Neural progenitor cell (in vitro differentiated cells): ENCODE results near the gene CLEC3B. TPM values are rescaled to one million over a fixed set of nuclear protein-coding genes. Genes with fewer than 3 reads are reported as not detected.

ENCODE experiments used
- DNase-seq: peaks from one replicate; pipeline ENCODE4 v3.0.0-alpha.2; 2016; ENCODE audit warnings: low spot score
- H2AFZ ChIP-seq: fragments of 200-600 bp; sonication (generic); replicated peaks from 2 replicates; pipeline ENCODE4 v1.6.1; 2016; ENCODE audit warnings: antibody characterized with exemption
- H3F3A ChIP-seq: fragments of 200-600 bp; sonication (generic); 2 replicates; pipeline ENCODE4 v1.6.1; 2016; ENCODE audit warnings: antibody characterized with exemption, low read depth
- H3K27ac ChIP-seq: fragments of 200-600 bp; sonication (generic); 2 replicates; pipeline ENCODE4 v1.5.1; 2016; ENCODE audit warnings: mild to moderate bottlenecking
- H3K27me3 ChIP-seq: fragments of 200-600 bp; sonication (generic); 2 replicates; pipeline ENCODE4 v1.6.1; 2016; ENCODE audit warnings: mild to moderate bottlenecking, moderate library complexity
- H3K36me3 ChIP-seq: fragments of 200-600 bp; sonication (generic); 2 replicates; pipeline ENCODE4 v1.5.1; 2016
- H3K4me1 ChIP-seq: fragments of 200-600 bp; sonication (generic); 2 replicates; pipeline ENCODE4 v1.6.1; 2016; ENCODE audit warnings: mixed run types
- H3K4me2 ChIP-seq: fragments of 200-600 bp; sonication (generic); 2 replicates; pipeline ENCODE4 v1.6.1; 2016
- H3K4me3 ChIP-seq: fragments of 200-600 bp; sonication (generic); 2 replicates; pipeline ENCODE4 v1.5.1; 2016
- H3K79me2 ChIP-seq: fragments of 200-600 bp; sonication (generic); 2 replicates; pipeline ENCODE4 v1.6.1; 2016; ENCODE audit warnings: low read depth
- H3K9ac ChIP-seq: fragments of 200-600 bp; sonication (generic); 2 replicates; pipeline ENCODE4 v1.6.1; 2016
- H3K9me3 ChIP-seq: fragments of 200-600 bp; sonication (generic); 2 replicates; pipeline ENCODE4 v1.5.1; 2016; ENCODE audit warnings: low read depth
- H4K20me1 ChIP-seq: fragments of 200-600 bp; sonication (generic); 2 replicates; pipeline ENCODE4 v1.6.1; 2016; ENCODE audit warnings: low read depth
- H3K27ac Mint-ChIP-seq: 3 replicates; pipeline ENCODE4 v1.8.0; 2021; ENCODE audit warnings: mixed read lengths
- H3K27me3 Mint-ChIP-seq: 2 replicates; pipeline ENCODE4 v1.8.0; 2022; ENCODE audit warnings: low read depth, mild to moderate bottlenecking, inconsistent platforms, moderate library complexity, mixed read lengths; ENCODE audit not compliant: insufficient read depth
- H3K36me3 Mint-ChIP-seq: 3 replicates; pipeline ENCODE4 v1.8.0; 2021; ENCODE audit warnings: mixed read lengths
- H3K4me1 Mint-ChIP-seq: 3 replicates; pipeline ENCODE4 v1.8.0; 2021; ENCODE audit warnings: mixed read lengths
- H3K4me3 Mint-ChIP-seq: 3 replicates; pipeline ENCODE4 v1.8.0; 2021; ENCODE audit warnings: mild to moderate bottlenecking, moderate library complexity, mixed read lengths
- H3K9me3 Mint-ChIP-seq: 3 replicates; pipeline ENCODE4 v1.8.0; 2020; ENCODE audit warnings: mixed read lengths
- EZH2 ChIP-seq: fragments of 200-600 bp; sonication (generic); IDR thresholded peaks from 2 replicates; pipeline ENCODE4 v1.6.1; 2017; ENCODE audit warnings: antibody characterized with exemption, mild to moderate bottlenecking, moderate library complexity
- EZH2phosphoT487 ChIP-seq: fragments of 200-600 bp; sonication (generic); IDR thresholded peaks from 2 replicates; pipeline ENCODE4 v1.6.1; 2017; ENCODE audit warnings: antibody characterized with exemption
- total RNA-seq: library from RNA; depleted of rRNA; stranded (reverse); fragments of >200 nt; gene quantifications from 2 replicates; pipeline ENCODE4 v1.2.3, GENCODE V29; 2015; ENCODE audit warnings: low replicate concordance
- TF ChIP-seq, protein P1 (sequence below): fragments of 200-600 bp; sonication (generic); IDR thresholded peaks from 2 replicates; pipeline ENCODE4 v1.5.1; 2017; ENCODE audit warnings: antibody characterized with exemption, mild to moderate bottlenecking

Gene CLEC3B
- total RNA-seq, 1 donor from 2014 or later, result not detected

DNA sequence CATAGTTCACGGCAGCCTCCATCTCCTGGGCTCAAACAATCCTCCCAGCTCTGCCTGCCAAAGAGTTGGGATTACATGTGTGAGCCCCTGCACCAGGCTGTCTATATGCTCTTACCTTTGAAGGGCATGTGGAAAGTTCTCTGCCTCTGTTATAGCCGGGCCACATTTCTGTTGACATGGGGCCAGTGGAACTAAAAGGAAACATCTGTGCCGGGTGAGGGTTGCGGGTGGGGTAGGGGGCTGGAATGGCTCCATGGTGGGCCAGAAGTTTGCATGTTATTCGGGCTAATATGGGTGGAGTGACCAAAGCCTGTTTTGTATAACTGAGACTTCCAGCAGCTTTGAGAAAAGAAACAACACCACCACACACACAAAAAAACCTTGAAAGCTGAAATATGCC, 8.3 kb upstream of the CLEC3B start:
- no peak overlapping the region for H3K27ac ChIP-seq
- H4K20me1 ChIP-seq, result no peaks in the 10 kb centered on the region

DNA sequence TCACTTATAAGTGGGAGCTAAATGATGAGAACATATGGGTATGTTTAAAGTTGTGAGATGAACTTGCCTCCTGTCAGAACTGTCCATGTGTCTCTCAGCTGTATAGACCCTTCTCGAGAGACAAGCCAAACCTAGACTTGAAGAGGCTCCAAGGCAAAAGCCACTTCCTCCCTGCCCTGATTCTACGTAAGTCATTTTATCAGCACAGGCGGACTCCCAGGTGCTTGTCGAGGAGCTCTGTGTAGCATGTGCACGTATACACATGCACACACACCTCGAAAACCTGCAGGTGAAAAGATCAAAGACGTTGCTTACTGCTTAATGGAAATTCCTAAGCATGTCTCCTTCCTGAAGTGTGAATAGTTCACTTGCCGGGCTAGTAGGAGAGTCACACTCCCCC, 5.6 kb upstream of the CLEC3B start:
- Mint-ChIP-seq H3K9me3 (no peaks in the 10 kb centered on the region), H3K27ac (no peak overlapping the region), H3K36me3 (no peaks in the 10 kb centered on the region), H3K27me3 (no peaks in the 10 kb centered on the region), H3K4me1 (no peaks in the 10 kb centered on the region), H3K4me3 (no peak overlapping the region)
- H3K79me2 ChIP-seq, result no peaks in the 10 kb centered on the region
- H3K4me3 ChIP-seq, result no peak overlapping the region
- H3K9me3 ChIP-seq, result no peaks in the 10 kb centered on the region
- no peaks in the 10 kb centered on the region for H4K20me1 ChIP-seq
- no peaks in the 10 kb centered on the region for H3K36me3 ChIP-seq
- TF ChIP-seq EZH2phosphoT487 (no peak), EZH2 (no peak)
- no peak overlapping the region for H2AFZ ChIP-seq
- no peak for DNase-seq
- H3F3A ChIP-seq, result no peaks in the 10 kb centered on the region
- no peak overlapping the region for H3K4me2 ChIP-seq
- no peak overlapping the region for H3K27ac ChIP-seq
- H3K27me3 ChIP-seq, result no peaks in the 10 kb centered on the region
- no peak overlapping the region for H3K9ac ChIP-seq
- H3K4me1 ChIP-seq, result peaks cover 5% of the 10 kb centered on the region

More for the DNA sequence above, 8.3 kb upstream of the CLEC3B start:
- H3K36me3 Mint-ChIP-seq, result peaks cover 7% of the 10 kb centered on the region
- Histone ChIP-seq H3K4me3 (no peak overlapping the region), H3K27me3 (no peaks in the 10 kb centered on the region), H3K4me2 (no peak overlapping the region), H3K9me3 (no peaks in the 10 kb centered on the region), H3K36me3 (no peaks in the 10 kb centered on the region), H3K4me1 (peaks cover 5% of the 10 kb centered on the region), H2AFZ (no peak overlapping the region), H3K79me2 (no peaks in the 10 kb centered on the region), H3K9ac (no peak overlapping the region), H3F3A (no peaks in the 10 kb centered on the region)
- TF ChIP-seq, protein P1, sequence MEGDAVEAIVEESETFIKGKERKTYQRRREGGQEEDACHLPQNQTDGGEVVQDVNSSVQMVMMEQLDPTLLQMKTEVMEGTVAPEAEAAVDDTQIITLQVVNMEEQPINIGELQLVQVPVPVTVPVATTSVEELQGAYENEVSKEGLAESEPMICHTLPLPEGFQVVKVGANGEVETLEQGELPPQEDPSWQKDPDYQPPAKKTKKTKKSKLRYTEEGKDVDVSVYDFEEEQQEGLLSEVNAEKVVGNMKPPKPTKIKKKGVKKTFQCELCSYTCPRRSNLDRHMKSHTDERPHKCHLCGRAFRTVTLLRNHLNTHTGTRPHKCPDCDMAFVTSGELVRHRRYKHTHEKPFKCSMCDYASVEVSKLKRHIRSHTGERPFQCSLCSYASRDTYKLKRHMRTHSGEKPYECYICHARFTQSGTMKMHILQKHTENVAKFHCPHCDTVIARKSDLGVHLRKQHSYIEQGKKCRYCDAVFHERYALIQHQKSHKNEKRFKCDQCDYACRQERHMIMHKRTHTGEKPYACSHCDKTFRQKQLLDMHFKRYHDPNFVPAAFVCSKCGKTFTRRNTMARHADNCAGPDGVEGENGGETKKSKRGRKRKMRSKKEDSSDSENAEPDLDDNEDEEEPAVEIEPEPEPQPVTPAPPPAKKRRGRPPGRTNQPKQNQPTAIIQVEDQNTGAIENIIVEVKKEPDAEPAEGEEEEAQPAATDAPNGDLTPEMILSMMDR, result no peak
- TF ChIP-seq EZH2phosphoT487 (no peak), EZH2 (no peak)
- H3K4me1 Mint-ChIP-seq, result no peaks in the 10 kb centered on the region
- no peaks in the 10 kb centered on the region for H3K9me3 Mint-ChIP-seq
- no peaks in the 10 kb centered on the region for H3K27me3 Mint-ChIP-seq
- DNase-seq, result no peak
- H3K4me3 Mint-ChIP-seq, result no peak overlapping the region
- no peak overlapping the region for H3K27ac Mint-ChIP-seq

DNA sequence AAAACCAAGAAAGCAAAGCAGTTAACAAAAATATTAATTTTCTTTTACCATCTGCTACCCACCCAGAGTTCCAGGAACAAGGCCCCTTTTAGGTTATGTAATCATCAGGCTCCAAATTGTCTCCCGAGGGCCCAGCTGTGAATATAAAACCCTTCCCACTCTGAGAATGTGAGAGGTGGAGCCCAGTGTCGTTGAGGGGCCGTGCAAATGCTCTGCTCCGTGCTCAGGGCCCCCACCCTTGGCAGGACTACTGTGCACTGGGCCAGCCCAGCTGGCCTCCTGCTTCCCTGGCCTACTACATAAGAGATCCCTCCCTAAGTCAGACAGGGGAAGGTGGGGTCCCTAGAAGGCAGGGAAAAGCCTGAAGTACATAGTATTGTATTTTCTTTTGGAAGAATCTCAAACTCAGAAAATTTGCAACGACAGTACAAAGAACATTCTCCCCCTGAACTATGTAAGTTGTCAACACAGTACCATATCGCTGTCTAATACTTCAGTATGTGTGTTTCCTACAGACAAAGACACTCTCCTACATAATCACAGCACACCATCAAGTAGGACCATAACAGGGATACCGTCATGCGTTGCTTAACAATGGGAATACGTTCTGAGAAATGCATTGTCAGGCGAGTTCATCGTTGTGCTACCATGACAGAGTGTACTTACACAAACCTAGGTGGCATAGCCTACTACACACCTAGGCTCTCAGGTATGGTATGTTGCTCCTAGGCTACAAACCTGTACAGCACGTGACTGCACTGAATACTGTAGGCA, 4.4 kb upstream of the CLEC3B start:
- Histone ChIP-seq H3K9me3 (no peaks in the 10 kb centered on the region), H3K27ac (no peak overlapping the region), H3K27me3 (no peaks in the 10 kb centered on the region), H3K9ac (no peak overlapping the region), H2AFZ (no peak overlapping the region), H3K4me1 (no peaks in the 10 kb centered on the region), H4K20me1 (no peaks in the 10 kb centered on the region), H3K4me2 (no peak overlapping the region), H3F3A (no peaks in the 10 kb centered on the region), H3K36me3 (no peaks in the 10 kb centered on the region), H3K4me3 (no peak overlapping the region), H3K79me2 (no peaks in the 10 kb centered on the region)
- Mint-ChIP-seq H3K27ac (no peak overlapping the region), H3K4me3 (no peak overlapping the region), H3K9me3 (no peaks in the 10 kb centered on the region), H3K4me1 (peaks cover 6% of the 10 kb centered on the region), H3K36me3 (no peaks in the 10 kb centered on the region), H3K27me3 (no peaks in the 10 kb centered on the region)
- TF ChIP-seq EZH2phosphoT487, result no peak
- TF ChIP-seq EZH2, result no peak
- TF ChIP-seq, protein P1, result no peak
- no peak for DNase-seq

DNA sequence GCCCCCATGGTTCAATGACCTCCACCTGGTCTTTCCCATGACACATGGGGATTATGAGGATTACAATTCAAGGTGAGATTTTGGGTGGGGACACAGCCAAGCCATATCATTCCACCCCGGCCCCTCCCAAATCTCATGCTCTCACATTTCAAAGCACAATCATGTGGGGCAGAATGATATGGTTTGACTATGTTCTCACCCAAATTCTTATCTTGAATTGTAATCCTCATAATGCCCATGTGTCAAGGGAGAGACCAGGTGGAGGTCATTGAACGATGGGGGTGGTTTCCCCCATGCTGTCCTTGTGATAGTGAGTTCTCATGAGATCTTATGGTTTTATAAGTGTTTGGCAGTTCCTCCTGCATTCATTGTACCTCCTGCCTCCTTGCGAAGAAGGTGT, 2.4 kb upstream of the CLEC3B start:
- Histone ChIP-seq H3K4me1 (no peaks in the 10 kb centered on the region), H3K79me2 (no peaks in the 10 kb centered on the region)
- H3K36me3 Mint-ChIP-seq, result no peaks in the 10 kb centered on the region

More for the DNA sequence above, 2.4 kb upstream of the CLEC3B start:
- no peak overlapping the region for H2AFZ ChIP-seq
- no peak for TF ChIP-seq EZH2phosphoT487
- TF ChIP-seq, protein P1, result no peak
- TF ChIP-seq EZH2, result no peak
- no peaks in the 10 kb centered on the region for H3K27me3 ChIP-seq
- H3K9me3 ChIP-seq, result no peaks in the 10 kb centered on the region
- H3K27ac ChIP-seq, result no peak overlapping the region
- H3K4me3 Mint-ChIP-seq, result no peak overlapping the region
- peak overlapping the region; percentile 50 for H3K27ac Mint-ChIP-seq
- DNase-seq, result no peak
- no peaks in the 10 kb centered on the region for H4K20me1 ChIP-seq
- no peaks in the 10 kb centered on the region for H3F3A ChIP-seq
- H3K9ac ChIP-seq, result no peak overlapping the region
- no peaks in the 10 kb centered on the region for H3K27me3 Mint-ChIP-seq
- no peak overlapping the region for H3K4me3 ChIP-seq
- H3K36me3 ChIP-seq, result no peaks in the 10 kb centered on the region
- peaks cover 15% of the 10 kb centered on the region for H3K4me1 Mint-ChIP-seq
- H3K4me2 ChIP-seq, result no peak overlapping the region
- no peaks in the 10 kb centered on the region for H3K9me3 Mint-ChIP-seq
